Measurements from ENCODE around the gene DYNC1LI2.
A peak's percentile ranks its signal among the peaks of the same experiment; 100 is the strongest.
"Not testable (repeated sequence)": the region's sequence is repeated elsewhere in the genome, so short reads cannot be mapped to it uniquely, and the experiment has no call there.

DYNC1LI2 gene

GRCh38 chr16:66751303-66751991 is at the start of gene DYNC1LI2:
Gene DYNC1LI2 (minus strand): TSS chr16:66751609. CDS start chr16:66751591, 18 bp downstream.
- peak; percentile 91 for DNase-seq

GRCh38 chr16:66800856-66801255 is 49.4 kb upstream of the DYNC1LI2 start:
- DNase-seq = no peak

- no peak for DNase-seq
Measured at GRCh38 chr16:66798161-66798560, 46.8 kb upstream of the DYNC1LI2 start.

GRCh38 chr16:66793984-66794383 is 42.6 kb upstream of the DYNC1LI2 start:
- not testable (repeated sequence) for DNase-seq

- no peak for DNase-seq
Measured at GRCh38 chr16:66790130-66790733, 38.8 kb upstream of the DYNC1LI2 start.

- DNase-seq = no peak
Measured at GRCh38 chr16:66787427-66787826, 36.0 kb upstream of the DYNC1LI2 start.

GRCh38 chr16:66786551-66786950 is 35.1 kb upstream of the DYNC1LI2 start:
- no peak for DNase-seq

- no peak for DNase-seq
Measured at GRCh38 chr16:66776457-66776856, 25.0 kb upstream of the DYNC1LI2 start.

GRCh38 chr16:66774981-66775380 is 23.6 kb upstream of the DYNC1LI2 start:
- no peak for DNase-seq

- DNase-seq = no peak
Measured at GRCh38 chr16:66758086-66758485, 6.7 kb upstream of the DYNC1LI2 start.

- DNase-seq = no peak
Measured at GRCh38 chr16:66754819-66755218, 3.4 kb upstream of the DYNC1LI2 start.

- DNase-seq = no peak
Measured at GRCh38 chr16:66754211-66754610, 2.8 kb upstream of the DYNC1LI2 start.

GRCh38 chr16:66752958-66753357 is 1.5 kb upstream of the DYNC1LI2 start:
- DNase-seq = no peak

- no peak for DNase-seq
Measured at GRCh38 chr16:66752379-66752778, 970 bp upstream of the DYNC1LI2 start.

- no peak for DNase-seq
Measured at GRCh38 chr16:66751992-66752322, 548 bp upstream of the DYNC1LI2 start.

- peak; percentile 63 for DNase-seq
Measured at GRCh38 chr16:66751053-66751302, 431 bp downstream of the DYNC1LI2 start.

- DNase-seq = no peak
Measured at GRCh38 chr16:66750279-66751052, 943 bp downstream of the DYNC1LI2 start.

GRCh38 chr16:66746682-66747081 is 4.7 kb downstream of the DYNC1LI2 start:
- no peak for DNase-seq

GRCh38 chr16:66746048-66746447 is 5.4 kb downstream of the DYNC1LI2 start:
- DNase-seq = no peak

- no peak for DNase-seq
Measured at GRCh38 chr16:66741950-66742808, 9.2 kb downstream of the DYNC1LI2 start.

GRCh38 chr16:66741169-66741900 is 10.1 kb downstream of the DYNC1LI2 start:
- DNase-seq = no peak

- DNase-seq = no peak
Measured at GRCh38 chr16:66740533-66740932, 10.9 kb downstream of the DYNC1LI2 start.

GRCh38 chr16:66740010-66740409 is 11.4 kb downstream of the DYNC1LI2 start:
- no peak for DNase-seq

Measured in activated CD8-positive, alpha-beta memory T cell treated with anti-CD3 and anti-CD28 coated beads, Interleukin-2, amount 50 U/mL, for 48 hours (primary cell).